ENCODE results near the gene TPCN2. TPM values are rescaled to one million over a fixed set of nuclear protein-coding genes. Genes with fewer than 3 reads are reported as not detected.

The TPCN2 gene
- total and polyA plus RNA-seq, 11 donors: 4.1 to 17.6 (median 7.5) TPM

GRCh38 chr11:69011624-69012091 lies 37.1 kb upstream of the TPCN2 start:
- no peaks in the 10 kb centered on the region for H3K9me3 ChIP-seq
- TF ChIP-seq POLR2A (IDR thresholded peaks at IDR 0.05) (no peak), CTCF (IDR thresholded peaks at IDR 0.05) (no peak)
- H3K4me3 ChIP-seq: peak overlapping the region in 11 of 12 donors; percentile 24 to 65 (median 49)
- DNase-seq (no peak), ATAC-seq (no peak)
- H3K27ac ChIP-seq: peak overlapping the region in 8 of 12 donors; percentile 74 to 93 (median 78)
- intact Hi-C loops (cut with DNase I): loop anchor here in 2 of 10 donors (5.0 kb wide), 2 partner anchors 76 to 119 kb away; no protein-coding TSS in a partner anchor
- H3K27me3 ChIP-seq: peaks cover 0 to 43% (median 4%) of the 10 kb centered on the region in 9 donors
- H3K36me3 ChIP-seq: peaks cover 0 to 4% (median 0%) of the 10 kb centered on the region in 9 donors
- peaks cover 0 to 58% (median 32%) of the 10 kb centered on the region in 12 donors for H3K4me1 ChIP-seq
- WGBS, 4 donors: 81 to 92% (median 81%) methylated on average over 8 to 9 of the region's 9 CpGs

GRCh38 chr11:69012092-69013008 lies 36.4 kb upstream of the TPCN2 start:
- DNase-seq (peak in 1 of 5 donors; percentile 60), ATAC-seq (no peak)
- TF ChIP-seq CTCF (IDR thresholded peaks at IDR 0.05): no peak
- no peak for TF ChIP-seq POLR2A (IDR thresholded peaks at IDR 0.05)
- peaks cover 0 to 43% (median 4%) of the 10 kb centered on the region in 9 donors for H3K27me3 ChIP-seq
- H3K9me3 ChIP-seq: no peaks in the 10 kb centered on the region
- 62 to 70% (median 65%) methylated on average over 17 to 21 of the region's 21 CpGs for WGBS, 4 donors
- H3K4me3 ChIP-seq: peak overlapping the region; percentile 4 to 65 (median 49)
- intact Hi-C loops (cut with DNase I): loop anchor here in 2 of 10 donors (5.0 kb wide), 2 partner anchors 75 to 120 kb away; no protein-coding TSS in a partner anchor
- peaks cover 0 to 58% (median 32%) of the 10 kb centered on the region in 12 donors for H3K4me1 ChIP-seq
- H3K27ac ChIP-seq: peak overlapping the region; percentile 36 to 93 (median 78)
- H3K36me3 ChIP-seq: peaks cover 0 to 2% (median 0%) of the 10 kb centered on the region in 9 donors

- DNase-seq (peak; percentile 86 to 94 (median 92)), ATAC-seq (peak; percentile 51 to 75 (median 64))
- Histone ChIP-seq H3K27ac (peak within 1 kb of the TSS; percentile 36 to 93 (median 78)), H3K9me3 (no peaks in the 10 kb centered on the region), H3K36me3 (no peaks in the 10 kb centered on the region), H3K4me1 (peaks cover 0 to 50% (median 28%) of the 10 kb centered on the region in 12 donors), H3K27me3 (peaks cover 0 to 43% (median 4%) of the 10 kb centered on the region in 9 donors), H3K4me3 (peak within 1 kb of the TSS; percentile 4 to 65 (median 49))
- WGBS, 4 donors: 25 to 38% (median 33%) methylated on average over 31 to 43 of the region's 43 CpGs
- TF ChIP-seq CTCF (IDR thresholded peaks at IDR 0.05) (peak in 8 of 12 donors; percentile 11 to 60 (median 34)), POLR2A (IDR thresholded peaks at IDR 0.05) (peak in 1 of 2 donors; percentile 47)
- intact Hi-C loops (cut with DNase I): loop anchor here in 2 of 10 donors (5.0 kb wide), 2 partner anchors 74 to 121 kb away; no protein-coding TSS in a partner anchor
Measured at GRCh38 chr11:69013009-69013951, 35.5 kb upstream of the TPCN2 start, which contains the start of gene MRGPRF. Gene MRGPRF, minus strand, starts transcription at chr11:69013246. Its CDS starts 3,345 bp downstream, at chr11:69009901.

Measured in heart left ventricle (tissue), 16 donors.